NB4 (cell line): ENCODE data around the gene ID2.

Source experiments
- DNase-seq: peaks from one replicate; pipeline ENCODE4 v3.0.0; 2010; ENCODE audit warnings: low read depth
- H3K4me3 ChIP-seq: one replicate; pipeline ENCODE4 v1.5.1; 2011; ENCODE audit warnings: mild to moderate bottlenecking, low read depth, low read length, moderate library complexity
- MAX ChIP-seq: IDR thresholded peaks from 2 replicates; pipeline ENCODE4 v1.6.1; 2011; ENCODE audit warnings: low read depth, low read length
- MYC ChIP-seq: IDR thresholded peaks from 2 replicates; pipeline ENCODE4 v1.6.1; 2011; ENCODE audit warnings: low read depth, low read length
- POLR2A ChIP-seq: IDR thresholded peaks from 2 replicates; pipeline ENCODE4 v1.6.1; 2011; ENCODE audit warnings: mild to moderate bottlenecking; ENCODE audit not compliant: insufficient read length; ENCODE audit errors: extremely low read depth
- TF ChIP-seq, protein P1 (sequence below): IDR thresholded peaks from one replicate; pipeline ENCODE4 v1.5.1; 2012; ENCODE audit warnings: low read depth, low read length

Gene ID2, protein sequence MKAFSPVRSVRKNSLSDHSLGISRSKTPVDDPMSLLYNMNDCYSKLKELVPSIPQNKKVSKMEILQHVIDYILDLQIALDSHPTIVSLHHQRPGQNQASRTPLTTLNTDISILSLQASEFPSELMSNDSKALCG

GRCh38 chr2:8681786-8682692, at the start of gene ID2:
ID2 (plus strand) TSS chr2:8682056; CDS start chr2:8682166, 110 bp downstream.
- TF ChIP-seq POLR2A (peak; percentile 87), MAX (peak; percentile 17; the same call in 1 of the 2 replicates), MYC (peak; percentile 29; the same call in 1 of the 2 replicates)
- TF ChIP-seq, protein P1, sequence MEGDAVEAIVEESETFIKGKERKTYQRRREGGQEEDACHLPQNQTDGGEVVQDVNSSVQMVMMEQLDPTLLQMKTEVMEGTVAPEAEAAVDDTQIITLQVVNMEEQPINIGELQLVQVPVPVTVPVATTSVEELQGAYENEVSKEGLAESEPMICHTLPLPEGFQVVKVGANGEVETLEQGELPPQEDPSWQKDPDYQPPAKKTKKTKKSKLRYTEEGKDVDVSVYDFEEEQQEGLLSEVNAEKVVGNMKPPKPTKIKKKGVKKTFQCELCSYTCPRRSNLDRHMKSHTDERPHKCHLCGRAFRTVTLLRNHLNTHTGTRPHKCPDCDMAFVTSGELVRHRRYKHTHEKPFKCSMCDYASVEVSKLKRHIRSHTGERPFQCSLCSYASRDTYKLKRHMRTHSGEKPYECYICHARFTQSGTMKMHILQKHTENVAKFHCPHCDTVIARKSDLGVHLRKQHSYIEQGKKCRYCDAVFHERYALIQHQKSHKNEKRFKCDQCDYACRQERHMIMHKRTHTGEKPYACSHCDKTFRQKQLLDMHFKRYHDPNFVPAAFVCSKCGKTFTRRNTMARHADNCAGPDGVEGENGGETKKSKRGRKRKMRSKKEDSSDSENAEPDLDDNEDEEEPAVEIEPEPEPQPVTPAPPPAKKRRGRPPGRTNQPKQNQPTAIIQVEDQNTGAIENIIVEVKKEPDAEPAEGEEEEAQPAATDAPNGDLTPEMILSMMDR, result peak; percentile 9
- peak within 1 kb of the TSS; percentile 76 for H3K4me3 ChIP-seq
- peak; percentile 99 for DNase-seq

DNA sequence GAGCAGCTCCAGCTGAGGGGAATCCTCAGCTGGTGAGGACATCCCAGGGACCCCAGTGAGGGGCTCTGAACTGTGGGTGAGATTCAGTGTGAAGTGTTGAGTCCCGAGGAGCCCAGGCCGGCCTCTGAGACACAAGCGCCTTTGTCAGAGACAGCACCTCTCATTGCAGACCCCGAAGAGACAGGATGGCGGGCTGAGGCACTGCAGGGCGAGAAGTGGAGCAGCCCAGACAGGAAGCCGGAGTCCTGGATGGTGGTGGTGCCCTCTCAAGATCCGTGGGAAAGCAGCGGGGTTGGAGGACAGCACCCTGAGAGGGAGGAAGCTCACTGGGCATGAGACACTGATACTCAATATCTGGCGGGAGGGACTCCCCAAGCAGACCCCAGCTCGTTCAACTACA, 49.1 kb upstream of the ID2 start:
- no peak for TF ChIP-seq MAX
- TF ChIP-seq MYC, result no peak
- TF ChIP-seq, protein P1, result no peak
- TF ChIP-seq POLR2A, result no peak
- DNase-seq, result no peak

GRCh38 chr2:8633186-8633734, 48.6 kb upstream of the ID2 start:
- no peak for DNase-seq
- TF ChIP-seq POLR2A, result no peak
- no peak for TF ChIP-seq MAX
- no peak for TF ChIP-seq MYC
- TF ChIP-seq, protein P1, result no peak
- H3K4me3 ChIP-seq, result no peak overlapping the region

More for the DNA sequence above, 49.1 kb upstream of the ID2 start:
- no peak overlapping the region for H3K4me3 ChIP-seq

GRCh38 chr2:8633735-8634313, 48.0 kb upstream of the ID2 start:
- no peak for TF ChIP-seq MYC
- no peak for TF ChIP-seq POLR2A
- no peak for TF ChIP-seq MAX
- TF ChIP-seq, protein P1, result no peak
- H3K4me3 ChIP-seq, result no peak overlapping the region
- no peak for DNase-seq

DNA sequence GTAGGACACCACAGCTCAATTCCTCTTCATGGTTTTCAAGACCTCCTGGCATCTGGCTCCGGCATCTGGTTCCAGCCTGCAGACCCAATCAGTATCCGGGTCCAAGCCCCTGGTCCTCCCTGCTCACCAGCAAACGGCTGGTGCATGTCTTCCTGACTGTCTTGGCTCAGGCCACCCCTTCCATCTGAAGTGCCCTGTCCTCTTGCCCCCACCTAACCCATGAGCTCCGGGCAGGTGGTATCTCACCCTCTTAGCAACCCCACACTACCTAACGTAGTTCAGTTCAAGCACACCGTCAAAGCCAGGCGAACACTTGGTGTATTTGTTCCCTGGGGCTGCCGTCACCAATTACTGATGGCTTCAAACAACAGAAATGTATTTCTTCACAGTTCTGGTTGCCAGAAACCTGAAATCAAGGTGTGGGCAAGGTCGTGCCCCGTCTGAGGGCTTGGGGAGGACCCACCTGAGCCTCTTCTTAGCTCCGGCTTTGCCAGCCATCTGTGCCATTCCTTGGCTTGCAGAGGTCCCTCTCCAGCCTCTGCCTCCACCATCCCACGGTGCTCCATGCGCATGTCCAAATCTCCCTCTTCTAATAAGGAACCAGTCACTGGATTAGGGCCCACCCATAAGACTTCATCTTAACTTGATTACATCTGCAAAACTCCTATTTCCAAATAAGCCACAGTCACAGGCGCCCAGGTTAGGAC, 47.2 kb upstream of the ID2 start:
- DNase-seq, result no peak
- H3K4me3 ChIP-seq, result no peak overlapping the region
- TF ChIP-seq, protein P1, result no peak
- TF ChIP-seq MYC, result no peak
- no peak for TF ChIP-seq POLR2A
- no peak for TF ChIP-seq MAX
